ENCODE measurements around the gene CATSPERD.
A peak's percentile ranks its signal among the peaks of the same experiment; 100 is the strongest.

Gene CATSPERD

DNA sequence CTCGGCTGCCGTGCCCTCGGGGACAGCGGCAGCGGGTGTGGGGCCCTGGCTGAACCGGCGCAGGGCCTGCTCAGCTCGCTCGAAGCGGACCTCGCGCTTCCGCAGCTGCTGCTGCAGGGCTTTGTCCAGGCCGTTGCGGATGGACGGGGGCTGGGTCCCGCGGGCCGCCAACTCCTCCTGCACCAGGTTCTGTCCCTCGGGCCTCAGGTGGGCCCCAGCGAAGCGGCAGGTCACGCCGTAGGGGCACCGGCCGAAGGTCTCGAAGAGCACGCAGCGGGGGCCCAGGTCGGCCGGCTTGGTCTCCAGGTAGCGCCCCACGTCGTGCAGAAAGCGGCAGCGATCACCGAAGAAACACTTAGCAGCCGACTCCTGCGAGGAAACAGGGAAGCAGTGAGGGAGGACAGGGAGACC is 68.9 kb downstream of the CATSPERD start:
- DNase-seq, result no peak

DNA sequence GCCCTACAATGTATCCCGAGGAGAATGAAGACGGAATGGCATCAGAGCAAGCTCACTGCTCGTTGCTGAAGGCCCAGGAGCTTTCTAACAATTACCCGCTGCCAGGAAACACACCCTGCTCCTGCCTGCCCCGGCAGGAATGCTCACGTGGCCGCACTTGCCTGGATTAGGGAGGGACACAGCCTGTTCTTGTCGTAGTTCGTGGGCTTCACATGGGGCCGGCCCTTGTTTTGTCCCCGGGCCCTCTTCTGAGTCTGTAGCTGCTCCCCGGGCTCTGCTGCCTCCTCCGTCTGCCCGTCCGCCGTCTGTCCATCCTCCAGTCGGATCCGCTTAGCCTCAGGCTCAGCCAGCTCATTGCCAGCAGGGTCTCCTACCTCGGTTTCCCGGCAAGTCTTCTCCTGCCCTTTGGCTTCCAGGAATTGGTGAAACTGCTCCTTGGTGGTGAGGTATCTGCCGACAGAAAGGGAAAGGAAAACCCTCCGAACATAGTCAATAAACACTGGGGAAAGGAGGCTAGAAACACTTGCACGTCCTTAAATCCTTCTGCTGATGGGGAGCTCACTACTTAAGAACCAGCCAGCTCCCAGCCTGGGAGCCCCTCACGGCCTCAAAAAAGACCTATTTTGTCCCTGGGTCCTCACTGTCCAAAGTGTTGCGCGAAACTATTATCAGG is 69.6 kb downstream of the CATSPERD start:
- no peak for DNase-seq

DNA sequence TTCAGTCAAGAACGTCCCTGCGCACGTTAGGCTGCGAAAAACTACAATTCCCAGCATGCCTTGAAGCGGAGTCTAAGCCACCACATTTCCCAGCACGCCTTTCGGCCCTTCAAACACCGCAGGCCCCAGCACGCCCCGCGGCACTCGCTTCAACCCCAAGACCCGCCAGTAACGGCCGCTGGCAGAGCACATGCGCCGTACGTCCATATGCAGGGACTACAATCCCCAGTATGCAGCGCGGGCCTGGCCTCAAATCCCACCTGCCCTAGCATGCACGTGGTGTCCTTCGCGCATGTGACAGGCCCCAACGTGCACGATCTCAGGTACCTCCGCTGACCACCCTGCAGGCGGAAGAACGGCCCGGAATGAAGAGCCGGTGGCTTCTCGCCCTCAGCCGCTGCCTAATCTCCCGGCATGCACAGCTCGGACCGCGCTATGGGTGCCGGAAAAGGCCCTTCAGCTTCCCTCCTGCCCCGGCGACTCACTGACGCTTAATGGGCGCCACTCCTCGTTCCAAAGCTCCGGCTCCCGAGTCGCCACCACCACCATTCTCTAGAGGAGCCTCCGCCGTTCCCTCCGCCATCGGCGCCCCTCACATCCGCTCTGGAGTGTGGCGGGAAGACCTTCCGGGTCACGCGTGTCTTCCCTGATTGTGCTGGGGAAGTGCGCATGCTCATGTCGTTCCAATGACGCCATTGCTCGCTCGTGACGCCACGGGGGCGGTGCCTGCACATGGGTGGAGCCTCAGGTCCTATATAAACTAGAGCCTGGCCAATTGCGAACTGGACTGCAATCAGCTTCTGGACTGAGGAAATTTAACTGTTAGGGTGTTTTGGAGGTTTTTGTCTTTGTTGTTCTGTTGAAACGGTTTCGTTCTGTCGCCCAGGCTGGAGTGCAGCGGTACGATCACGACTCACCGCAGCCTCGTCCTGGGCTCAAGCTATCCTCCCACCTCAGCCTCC is 70.4 kb downstream of the CATSPERD start, which contains the start of gene DUS3L:
Gene DUS3L (minus strand): TSS at position 605 of the 962 bp plus-strand sequence. CDS start 22 bp downstream, at position 583.
- peak; percentile 94 for DNase-seq

DNA sequence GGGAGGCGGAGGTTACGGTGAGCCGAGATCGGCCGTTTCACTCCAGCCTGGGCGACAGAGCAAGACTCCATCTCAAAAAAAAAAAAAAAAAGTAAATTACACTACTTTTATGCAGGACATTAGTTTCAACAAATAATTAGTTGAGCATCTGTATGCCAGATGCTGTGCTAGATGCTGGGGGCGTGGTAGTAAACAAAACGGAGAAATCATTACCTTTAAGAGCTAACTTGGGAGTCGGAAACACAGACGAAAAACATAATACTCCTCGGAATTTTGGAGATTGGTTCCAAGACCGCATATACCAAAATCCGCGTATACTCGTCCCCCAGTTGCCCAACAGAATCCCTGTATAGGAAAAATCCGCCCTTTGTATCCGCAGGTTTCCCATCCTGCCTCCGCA is 71.8 kb downstream of the CATSPERD start:
- DNase-seq, result no peak

DNA sequence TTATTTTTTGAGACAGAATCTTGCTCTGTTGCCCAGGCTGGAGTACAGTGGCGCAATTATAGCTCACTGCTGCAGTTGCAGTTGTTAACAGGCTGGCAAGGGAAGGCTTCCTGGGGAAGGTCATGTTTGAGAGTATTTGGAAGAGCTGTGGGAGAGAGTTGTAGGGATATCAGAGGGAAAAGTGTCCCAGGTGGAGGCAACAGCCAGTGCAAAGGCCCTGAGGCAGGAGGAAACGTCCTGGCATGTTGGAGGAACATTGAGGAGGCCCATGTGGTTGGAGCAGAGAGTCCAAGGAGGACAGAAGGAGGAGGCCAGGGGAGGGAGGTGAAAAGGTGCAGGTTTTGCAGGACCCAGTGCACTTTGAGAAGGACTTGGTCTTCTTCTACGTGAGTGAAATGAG is 72.8 kb downstream of the CATSPERD start:
- no peak for DNase-seq

DNA sequence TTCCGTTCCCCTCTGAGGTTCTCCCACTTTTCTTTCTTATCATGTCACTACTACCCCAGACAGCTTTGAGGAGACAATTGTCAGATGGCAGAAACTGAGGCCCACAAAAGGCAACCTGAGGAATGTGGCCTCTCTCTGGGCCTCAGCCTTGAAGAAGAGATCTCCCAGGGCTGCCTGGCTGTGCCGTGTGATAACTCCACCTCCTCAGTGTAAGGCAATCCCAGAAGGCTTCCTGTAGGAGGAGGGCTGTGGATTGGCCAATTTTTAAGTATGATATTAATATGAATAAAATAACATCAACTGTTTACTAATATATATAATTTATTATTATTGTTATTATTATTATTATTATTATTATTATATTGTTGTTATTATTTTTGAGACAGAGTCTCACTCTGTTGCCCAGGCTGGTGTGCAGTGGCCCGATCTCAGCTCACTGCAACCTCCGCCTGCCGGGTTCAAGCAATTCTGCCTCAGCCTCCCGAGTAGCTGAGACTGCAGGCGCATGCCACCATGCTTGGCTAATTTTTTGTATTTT is 75.0 kb downstream of the CATSPERD start:
- no peak for DNase-seq

DNA sequence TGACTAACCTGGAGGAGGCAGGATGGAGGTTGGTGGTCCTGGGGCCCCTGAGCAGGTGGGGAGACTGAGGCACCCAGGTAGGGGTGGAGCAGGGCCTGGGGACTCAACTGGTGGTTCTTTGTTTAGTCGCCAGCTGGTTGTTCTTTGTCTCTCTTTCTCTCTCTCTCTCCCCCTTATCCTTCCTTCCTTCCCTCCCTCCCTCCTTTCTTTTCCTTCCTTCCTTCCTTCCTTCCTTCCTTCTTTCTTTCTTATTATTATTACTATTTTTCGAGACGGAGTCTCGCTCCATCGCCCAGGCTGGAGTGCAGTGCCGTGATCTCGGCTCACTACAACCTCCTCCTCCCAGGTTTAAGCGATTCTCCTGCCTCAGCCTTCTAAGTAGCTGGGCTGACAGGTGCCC is 77.8 kb downstream of the CATSPERD start:
- DNase-seq, result no peak

DNA sequence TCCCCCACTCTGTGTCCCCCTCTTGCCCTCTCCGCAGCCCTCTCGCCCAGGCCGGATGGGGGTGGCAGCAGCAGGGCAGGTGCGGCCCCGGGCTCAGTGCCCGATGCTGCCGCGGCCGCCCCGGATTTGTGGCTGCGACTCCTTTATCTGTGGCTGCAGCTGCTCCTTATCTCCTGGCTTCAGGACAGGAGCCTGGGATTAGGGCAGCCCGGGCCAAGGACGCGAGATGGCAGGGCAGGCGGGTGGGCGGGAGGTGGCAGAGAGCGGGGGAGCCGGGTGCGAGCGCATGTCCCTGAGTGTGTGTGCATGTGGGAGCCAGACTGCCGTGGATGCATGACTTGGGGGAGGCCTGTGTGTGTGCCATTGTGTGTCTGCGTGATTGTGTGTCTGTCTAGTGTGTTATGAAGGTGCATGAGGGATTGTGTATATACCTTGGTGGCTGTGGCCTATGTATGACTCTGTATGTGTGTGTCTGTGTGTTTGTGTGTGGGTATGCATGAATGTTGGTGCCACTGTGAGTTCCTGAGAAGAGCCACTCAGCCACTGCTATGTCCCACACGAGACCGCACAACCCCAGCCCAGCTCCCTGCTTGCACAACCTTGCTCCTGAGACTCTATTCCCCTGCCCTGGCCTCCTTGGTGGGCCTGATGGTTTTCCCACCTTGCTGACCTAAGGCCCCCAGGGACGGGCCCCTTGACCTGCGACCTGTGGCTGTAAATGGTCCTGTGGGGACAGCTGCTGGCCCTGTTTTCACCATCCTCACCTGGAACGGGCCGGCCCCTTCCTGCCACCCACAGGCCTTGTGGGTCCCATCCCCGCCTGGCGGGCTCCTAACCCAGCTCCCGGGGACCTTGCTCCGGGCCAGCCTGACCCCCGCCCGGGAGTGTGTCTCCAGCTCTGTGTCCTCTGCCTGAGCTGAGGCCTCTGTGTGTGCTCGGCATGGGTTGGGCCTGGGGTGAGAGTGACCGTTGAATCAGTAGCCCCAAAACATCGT is 79.1 kb downstream of the CATSPERD start:
- DNase-seq, result no peak

DNA sequence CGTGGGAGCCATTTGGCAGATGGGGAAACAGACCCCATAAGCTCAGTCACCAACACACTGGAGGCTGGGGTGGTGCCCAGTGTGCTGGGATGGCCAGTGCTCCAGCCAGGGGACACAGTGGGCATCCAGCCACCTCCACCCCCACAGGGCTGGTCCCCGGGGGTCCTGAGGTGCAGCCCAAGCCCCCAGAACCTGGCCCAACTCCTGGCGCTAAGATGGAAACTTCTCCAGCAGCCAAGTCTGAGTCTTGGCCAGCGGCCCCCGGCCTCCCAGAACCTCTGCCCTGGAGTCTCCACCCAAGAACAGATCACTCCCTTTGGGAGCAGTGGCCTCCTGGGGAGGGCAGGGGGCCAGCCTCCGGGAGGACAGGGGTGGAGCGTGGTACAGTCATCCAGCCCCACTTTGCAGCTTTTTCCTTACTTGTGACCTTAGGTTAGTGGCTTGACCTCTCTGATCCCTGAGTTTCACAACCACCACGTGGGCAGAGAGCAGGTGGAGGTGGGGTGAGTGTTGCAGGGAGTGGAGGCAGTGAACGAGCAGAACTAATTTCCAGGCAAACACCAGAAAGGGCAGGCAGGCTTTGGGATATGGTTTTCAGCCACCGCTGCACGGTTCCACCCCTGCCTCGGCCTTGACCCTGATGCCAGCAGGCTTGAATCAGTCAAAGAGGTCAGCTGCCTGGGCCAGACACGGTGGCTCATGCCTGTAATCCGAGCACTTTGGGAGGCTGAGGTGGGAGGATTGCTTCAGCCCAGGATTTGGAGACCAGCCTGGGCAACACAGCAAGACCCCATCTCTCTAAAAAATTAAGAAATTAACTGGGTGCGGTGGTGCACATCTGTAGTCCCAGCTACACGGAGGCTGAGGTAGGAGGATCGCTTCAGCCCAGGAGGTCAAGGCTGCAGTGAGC is 80.2 kb downstream of the CATSPERD start:
- no peak for DNase-seq

DNA sequence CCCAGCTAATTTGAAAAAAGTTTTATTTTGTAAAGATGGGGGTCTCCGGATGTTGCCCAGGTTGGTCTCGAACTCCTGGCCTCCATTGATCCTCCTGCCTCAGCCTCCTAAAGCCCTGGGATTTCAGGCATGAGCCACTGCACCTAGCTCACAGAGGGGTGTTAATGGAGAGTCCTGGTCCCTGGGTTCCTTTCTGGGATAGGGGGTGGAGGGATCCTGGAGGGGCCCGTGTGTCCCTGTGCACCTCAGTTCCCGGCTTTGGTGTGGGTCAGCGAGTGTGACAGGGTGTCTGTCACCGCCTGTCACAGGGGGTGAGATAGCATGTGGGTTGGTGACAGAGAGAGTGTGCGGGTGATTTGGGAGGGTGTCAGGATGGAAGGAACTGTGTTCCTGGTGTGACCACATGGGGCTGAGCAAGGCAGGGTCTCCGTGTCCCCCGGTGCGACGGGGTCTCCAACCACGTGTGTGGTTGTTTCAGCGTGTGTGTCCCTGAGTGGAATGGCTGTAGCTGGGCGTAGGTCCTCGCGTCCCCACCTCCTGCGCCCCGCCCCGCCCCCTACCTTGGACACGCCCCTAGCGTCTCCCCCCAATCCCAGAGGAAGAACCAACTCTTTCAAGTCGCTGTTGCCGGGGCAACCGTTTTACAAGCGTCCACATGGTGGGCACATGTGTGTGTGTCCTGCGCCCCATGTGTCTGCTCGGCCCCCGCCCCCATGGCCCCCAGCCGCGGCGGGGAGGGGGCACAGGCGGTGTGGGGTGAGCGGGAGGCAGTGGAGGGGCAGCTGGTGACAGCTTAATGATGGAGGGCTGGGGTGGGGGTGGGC is 81.6 kb downstream of the CATSPERD start:
- no peak for DNase-seq

DNA sequence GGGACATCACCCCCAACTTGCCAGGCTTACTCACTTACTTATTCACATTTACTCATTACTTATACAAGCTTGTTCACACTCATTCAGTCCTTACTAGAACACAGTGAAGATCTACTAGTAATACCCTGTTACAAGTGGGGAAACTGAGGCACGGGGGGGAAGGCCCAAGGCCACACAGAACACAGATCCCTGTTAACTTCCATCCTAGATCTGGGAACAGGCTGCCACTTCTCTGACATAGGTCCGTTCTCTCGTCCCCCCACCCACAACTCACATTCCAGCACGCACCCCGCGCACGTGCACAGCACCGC is 83.0 kb downstream of the CATSPERD start:
- DNase-seq, result no peak

DNA sequence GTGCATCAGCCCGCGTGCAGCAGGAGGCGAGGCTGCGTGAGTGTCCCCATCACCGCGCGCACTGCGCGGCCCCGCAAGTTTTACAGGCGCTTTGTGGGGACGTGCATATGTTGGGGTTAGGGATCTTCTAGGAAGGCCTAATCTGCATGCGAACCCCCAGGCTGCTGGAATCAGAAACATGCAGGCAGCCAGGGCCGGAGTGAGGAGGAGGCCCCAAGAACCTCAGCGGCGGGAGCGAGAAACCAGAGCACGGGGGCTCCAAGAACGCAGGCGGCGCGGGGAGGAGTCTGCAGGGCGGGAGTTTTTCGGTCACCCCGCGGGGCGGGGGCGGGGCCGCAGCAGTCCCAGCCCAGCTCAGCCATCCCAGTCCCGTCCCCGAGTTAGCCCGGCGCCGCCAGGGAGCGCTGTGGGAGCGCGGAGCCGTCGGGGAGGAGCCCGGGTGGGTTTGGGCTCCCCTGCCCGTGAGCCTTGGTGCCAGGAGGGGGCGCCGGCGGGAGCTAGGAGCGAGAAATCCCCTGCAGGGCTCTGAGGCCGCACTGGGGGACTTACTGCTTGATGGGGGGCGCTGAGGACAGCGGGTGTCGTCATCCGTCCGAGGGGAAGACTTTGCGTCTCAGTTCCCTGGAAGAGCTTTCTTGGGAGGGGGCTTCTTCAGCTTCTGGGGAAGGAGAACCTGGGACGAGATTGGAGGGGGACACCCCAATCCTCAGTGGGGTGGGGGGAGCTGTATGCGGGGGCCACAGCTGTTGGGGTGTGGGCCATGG is 83.5 kb downstream of the CATSPERD start:
- DNase-seq, result peak; percentile 85

DNA sequence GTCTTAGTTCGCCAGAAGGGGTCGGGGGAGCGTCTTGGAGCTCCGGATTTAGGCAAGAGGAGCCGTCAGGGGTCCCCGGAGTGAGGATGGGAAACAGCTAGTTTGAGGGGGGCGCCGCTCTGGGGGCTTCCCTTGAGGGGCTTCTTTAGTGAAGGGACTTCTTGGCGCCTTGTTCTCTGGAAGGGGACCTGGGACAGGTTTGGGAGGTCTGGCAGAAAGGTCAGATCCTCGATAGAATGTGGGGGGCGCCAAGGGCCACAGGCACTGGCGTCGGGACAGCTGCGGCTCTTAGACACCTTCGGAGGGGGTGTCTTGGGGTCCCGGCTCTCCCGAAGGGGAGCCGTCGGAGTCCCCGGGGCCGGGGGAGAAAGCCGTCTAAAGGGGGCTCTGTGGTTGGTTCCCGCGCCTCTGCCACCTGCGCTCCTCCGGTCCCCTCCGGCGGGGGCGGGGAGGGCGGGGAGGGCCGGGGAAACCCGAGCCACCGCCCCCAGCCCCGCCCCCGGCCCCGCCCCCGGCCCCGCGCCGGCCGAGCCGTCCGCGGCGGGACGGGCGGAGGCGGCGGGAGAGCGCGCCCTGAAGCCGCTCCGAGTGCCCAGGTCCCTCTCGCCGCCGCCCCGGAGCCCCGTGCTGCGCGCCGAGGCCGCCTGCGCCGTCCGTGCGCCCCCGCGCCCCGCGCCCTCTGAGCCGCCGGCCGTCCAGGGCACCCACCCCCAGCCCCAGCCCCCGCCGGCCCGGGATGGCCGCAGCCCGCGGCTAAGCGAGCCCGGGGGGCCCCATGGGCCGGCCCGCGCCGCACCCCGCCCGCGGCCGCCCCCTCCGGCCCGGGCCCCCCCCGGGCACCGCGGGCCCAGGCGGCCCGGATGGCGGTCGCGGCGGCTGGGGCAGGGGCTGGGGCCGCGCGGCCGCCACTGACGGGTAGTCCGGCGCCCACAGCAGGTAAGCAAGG is 84.4 kb downstream of the CATSPERD start, which contains the start of gene NRTN:
Gene NRTN (plus strand): TSS at position 552 of the 946 bp plus-strand sequence. CDS start 19,099 bp downstream, outside the sequence.
- peak; percentile 44 for DNase-seq

DNA sequence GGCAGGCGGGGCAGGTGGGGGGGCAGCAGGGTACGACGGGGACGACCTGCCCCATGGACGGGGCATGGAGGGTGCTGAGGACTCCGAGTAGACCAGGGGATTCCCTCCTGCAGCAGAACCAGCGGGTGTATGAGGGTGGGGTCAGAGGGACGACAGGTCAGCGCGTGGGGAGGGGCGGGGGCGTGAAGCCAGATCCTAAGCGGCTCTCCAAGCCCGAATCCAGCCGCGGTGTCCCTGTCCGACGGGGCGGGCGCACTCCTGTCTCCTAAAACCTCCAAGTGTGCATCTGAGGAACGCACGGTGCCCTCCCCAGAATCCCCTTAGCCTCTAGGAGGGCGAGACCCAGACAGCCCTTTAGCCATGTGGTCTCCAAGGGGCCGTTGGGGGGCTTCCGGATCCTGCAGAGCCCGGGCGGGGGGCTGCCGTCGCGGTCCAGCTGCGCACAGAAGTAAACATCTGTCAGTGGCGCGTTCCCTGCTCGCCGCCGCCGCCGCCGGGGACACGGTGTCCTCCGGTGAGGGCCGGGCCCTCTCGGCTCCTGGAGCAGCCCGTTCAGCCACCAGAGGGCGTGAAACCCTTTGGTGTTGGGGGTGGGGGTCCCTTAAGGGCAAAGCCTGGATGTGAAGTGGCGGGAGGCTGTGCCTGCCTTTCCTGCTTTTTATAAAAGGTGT is 85.2 kb downstream of the CATSPERD start:
- DNase-seq, result peak; percentile 51

DNA sequence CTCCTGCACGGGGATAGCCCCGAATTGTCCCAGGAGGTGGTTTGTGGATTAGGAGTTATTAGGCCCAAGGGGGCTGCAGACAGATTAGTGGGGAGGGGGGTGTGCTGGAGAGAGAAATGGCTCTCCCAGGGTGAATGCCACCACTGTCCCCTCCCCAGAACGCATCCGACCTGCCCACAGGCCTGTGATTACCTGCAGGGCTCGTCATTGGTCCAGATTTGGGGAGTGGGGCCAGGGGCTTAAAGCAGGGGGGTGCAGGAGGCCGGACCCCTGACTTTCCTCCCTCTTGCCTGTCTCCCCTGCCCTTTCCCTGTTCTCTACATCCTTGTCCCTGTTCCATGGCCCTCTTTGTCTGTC is 85.7 kb downstream of the CATSPERD start:
- DNase-seq, result no peak

DNA sequence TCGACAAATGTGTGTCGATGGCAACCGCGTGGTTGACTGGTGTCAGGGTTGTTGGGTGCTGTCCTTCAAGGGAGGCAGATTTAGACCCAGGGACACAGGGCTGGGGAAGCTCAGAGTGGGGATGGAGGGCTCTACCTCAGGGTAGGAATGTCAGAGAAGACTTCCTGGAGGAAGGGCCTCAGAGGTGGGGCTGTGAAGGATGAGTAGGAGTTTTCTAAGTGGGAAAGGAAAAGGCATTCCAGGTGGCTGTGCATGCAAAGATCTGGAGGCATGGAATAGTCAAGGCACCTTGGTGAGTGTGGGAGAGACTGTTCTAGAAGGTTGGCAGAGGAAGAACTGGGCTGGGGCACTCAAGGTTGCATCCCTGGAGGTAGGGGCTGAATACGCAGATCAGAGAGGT is 86.5 kb downstream of the CATSPERD start:
- DNase-seq, result no peak

DNA sequence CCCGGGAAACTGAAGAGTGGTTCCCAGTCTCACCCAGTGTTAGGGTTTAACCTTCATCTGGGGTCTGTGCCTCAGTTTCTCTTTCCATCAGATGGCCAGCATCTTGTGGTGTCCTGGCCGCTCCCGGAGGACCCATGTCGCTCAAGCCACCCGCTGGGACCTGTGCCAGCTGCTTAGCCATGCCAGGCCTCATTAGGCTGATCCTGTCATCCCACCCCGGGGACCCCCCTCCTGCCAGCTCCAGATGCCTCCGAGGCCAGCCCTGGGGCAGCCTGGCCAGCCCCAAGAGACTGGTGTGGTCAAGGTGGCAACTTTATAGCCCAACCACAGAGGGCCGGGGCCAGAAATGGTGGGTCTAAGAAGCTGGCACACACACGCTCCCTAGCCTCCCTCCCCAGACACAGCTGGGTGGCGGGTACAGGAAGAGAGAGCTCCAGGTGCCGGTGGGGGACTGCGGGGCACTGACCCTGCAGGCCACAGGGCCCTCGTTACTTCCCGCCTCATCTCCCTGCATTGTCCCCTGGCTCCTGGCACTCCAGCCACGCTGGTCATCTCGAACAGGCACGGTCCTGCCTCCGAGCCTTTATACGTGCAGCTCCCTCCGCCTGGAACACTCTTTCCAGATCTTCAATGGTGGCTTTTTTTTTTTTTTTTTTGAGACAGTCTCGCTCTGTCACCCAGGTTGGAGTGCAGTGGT is 87.8 kb downstream of the CATSPERD start:
- no peak for DNase-seq
